ENCODE results near the gene SEMA3A. TPM values are rescaled to one million over a fixed set of nuclear protein-coding genes. Genes with fewer than 3 reads are reported as not detected.

Gene SEMA3A
- total RNA-seq, 4 donors from 2014 or later = 3.1 to 88.9 (median 6.5) TPM

- Histone ChIP-seq H3K4me1 (no peaks in the 10 kb centered on the region), H3K27ac (no peak overlapping the region), H3K27me3 (no peaks in the 10 kb centered on the region), H3K9me3 (no peaks in the 10 kb centered on the region), H3K4me3 (no peak overlapping the region), H3K36me3 (no peaks in the 10 kb centered on the region)
- no peak for DNase-seq
- intact Hi-C loops (cut with DNase I; ENCODE audit: low total_unique reads) = no loop called here
- no peak for TF ChIP-seq CTCF (IDR thresholded peaks at IDR 0.05)
- TF ChIP-seq POLR2A (IDR thresholded peaks at IDR 0.05) = no peak
Observed at GRCh38 chr7:84091318-84091717, 103.3 kb downstream of the SEMA3A start.

- intact Hi-C loops (cut with DNase I; ENCODE audit: low total_unique reads) = no loop called here
Observed at GRCh38 chr7:84088802-84089201, 105.8 kb downstream of the SEMA3A start.

GRCh38 chr7:84085998-84086397 is 108.6 kb downstream of the SEMA3A start:
- H3K27me3 ChIP-seq = peaks cover 0 to 3% of the 10 kb centered on the region in 2 donors
- H3K36me3 ChIP-seq = no peaks in the 10 kb centered on the region
- no peak overlapping the region for H3K27ac ChIP-seq
- DNase-seq = no peak
- TF ChIP-seq POLR2A (IDR thresholded peaks at IDR 0.05) (no peak), CTCF (IDR thresholded peaks at IDR 0.05) (no peak)
- intact Hi-C loops (cut with DNase I; ENCODE audit: low total_unique reads) = no loop called here
- no peaks in the 10 kb centered on the region for H3K9me3 ChIP-seq
- no peaks in the 10 kb centered on the region for H3K4me1 ChIP-seq
- H3K4me3 ChIP-seq = no peak overlapping the region

More at GRCh38 chr7:84088802-84089201, 105.8 kb downstream of the SEMA3A start:
- TF ChIP-seq POLR2A (IDR thresholded peaks at IDR 0.05) (no peak), CTCF (IDR thresholded peaks at IDR 0.05) (no peak)
- no peaks in the 10 kb centered on the region for H3K4me1 ChIP-seq
- no peaks in the 10 kb centered on the region for H3K9me3 ChIP-seq
- no peak overlapping the region for H3K4me3 ChIP-seq
- no peak overlapping the region for H3K27ac ChIP-seq
- DNase-seq = no peak
- no peaks in the 10 kb centered on the region for H3K27me3 ChIP-seq
- H3K36me3 ChIP-seq = no peaks in the 10 kb centered on the region

- H3K4me3 ChIP-seq = no peak overlapping the region
- H3K36me3 ChIP-seq = no peaks in the 10 kb centered on the region
- peaks cover 0 to 3% of the 10 kb centered on the region in 2 donors for H3K27me3 ChIP-seq
- no peak for DNase-seq
- no peak overlapping the region for H3K27ac ChIP-seq
- TF ChIP-seq POLR2A (IDR thresholded peaks at IDR 0.05) (no peak), CTCF (IDR thresholded peaks at IDR 0.05) (no peak)
- H3K9me3 ChIP-seq = no peaks in the 10 kb centered on the region
- no peaks in the 10 kb centered on the region for H3K4me1 ChIP-seq
- intact Hi-C loops (cut with DNase I; ENCODE audit: low total_unique reads) = no loop called here
Observed at GRCh38 chr7:84085147-84085546, 109.4 kb downstream of the SEMA3A start.

GRCh38 chr7:84083846-84084245 is 110.7 kb downstream of the SEMA3A start:
- no peak overlapping the region for H3K27ac ChIP-seq

More at GRCh38 chr7:84083846-84084245, 110.7 kb downstream of the SEMA3A start:
- intact Hi-C loops (cut with DNase I; ENCODE audit: low total_unique reads) = no loop called here
- Histone ChIP-seq H3K4me3 (no peak overlapping the region), H3K4me1 (no peaks in the 10 kb centered on the region), H3K27me3 (peaks cover 0 to 3% of the 10 kb centered on the region in 2 donors), H3K36me3 (no peaks in the 10 kb centered on the region), H3K9me3 (no peaks in the 10 kb centered on the region)
- no peak for TF ChIP-seq POLR2A (IDR thresholded peaks at IDR 0.05)
- TF ChIP-seq CTCF (IDR thresholded peaks at IDR 0.05) = no peak
- DNase-seq = no peak
